A549 (cell line): ENCODE data around the gene ABCC6.
"Not testable (repeated sequence)": the region's sequence is repeated elsewhere in the genome, so short reads cannot be mapped to it uniquely, and the experiment has no call there.

ENCODE experiments used
- BHLHE40 ChIP-seq: IDR thresholded peaks from 2 replicates; pipeline ENCODE4 v1.6.1; 2012; ENCODE audit warnings: low read depth, low read length, inconsistent platforms
- CBX2 ChIP-seq: fragments of 200-600 bp; sonication (generic); IDR thresholded peaks from 2 replicates; pipeline ENCODE4 v1.6.1; 2016; ENCODE audit warnings: low read depth, mild to moderate bottlenecking, borderline replicate concordance
- CBX8 ChIP-seq: fragments of 200-600 bp; sonication (generic); IDR thresholded peaks from 2 replicates; pipeline ENCODE4 v1.6.1; 2016
- EP300 ChIP-seq, 2 experiments: fragments of >200 bp; sonication (Bioruptor Twin); formaldehyde crosslinking; IDR thresholded peaks; 2 replicates in 1 of 2; 3 replicates in 1 of 2; pipeline ENCODE4 v1.6.1; 2016 to 2017
- HDAC2 ChIP-seq: fragments of 200-600 bp; sonication (generic); IDR thresholded peaks from 2 replicates; pipeline ENCODE4 v1.6.1; 2016
- POLR2A ChIP-seq: IDR thresholded peaks from 2 replicates; pipeline ENCODE4 v1.6.1; 2012; ENCODE audit warnings: mild to moderate bottlenecking, low read length
- TF ChIP-seq, protein P1 (sequence below): fragments of >200 bp; sonication (Bioruptor Twin); formaldehyde crosslinking; IDR thresholded peaks from 3 replicates; pipeline ENCODE4 v1.5.1; 2016
- TF ChIP-seq, protein P2 (sequence below): fragments of 450-650 bp; IDR thresholded peaks from 2 replicates; pipeline ENCODE4 v1.6.1; 2014; ENCODE audit warnings: antibody characterized with exemption
- TF ChIP-seq, protein P3 (sequence below): fragments of 250-450 bp; sonication (Bioruptor Pico); IDR thresholded peaks from 2 replicates; pipeline ENCODE4 v1.5.0; 2021; ENCODE audit warnings: mild to moderate bottlenecking, moderate library complexity, borderline replicate concordance

DNA sequence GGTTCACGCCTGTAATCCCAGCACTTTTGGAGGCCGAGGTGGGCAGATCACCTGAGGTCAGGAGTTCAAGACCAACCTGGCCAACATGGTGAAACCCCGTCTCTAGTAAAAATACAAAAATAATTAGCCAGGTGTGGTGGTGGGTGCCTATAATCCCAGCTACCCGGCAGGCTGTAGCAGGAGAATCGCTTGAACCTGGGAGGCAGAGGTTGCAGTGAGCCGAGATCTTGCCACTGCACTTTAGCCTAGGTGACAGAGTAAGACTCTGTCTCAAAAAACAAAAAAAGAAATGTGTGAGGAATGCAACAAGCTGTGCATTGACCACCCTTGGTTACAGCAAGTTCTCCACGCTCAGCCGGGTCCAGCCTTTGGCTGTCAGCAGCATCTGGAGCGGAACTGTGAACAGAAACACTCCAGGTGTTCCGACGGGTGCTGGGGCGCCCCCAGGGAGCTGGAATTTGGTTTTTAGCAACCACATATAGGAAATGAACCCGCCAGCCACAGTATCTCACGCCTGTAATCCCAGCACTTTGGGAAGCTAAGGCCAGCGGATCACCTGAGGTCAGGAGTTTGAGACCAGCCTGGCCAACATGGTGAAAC, 75.2 kb downstream of the ABCC6 start:
- not testable (repeated sequence) for TF ChIP-seq CBX2; EP300 (IDR thresholded peaks at IDR 0.05); CBX8; POLR2A; BHLHE40; HDAC2
- TF ChIP-seq, protein P1, sequence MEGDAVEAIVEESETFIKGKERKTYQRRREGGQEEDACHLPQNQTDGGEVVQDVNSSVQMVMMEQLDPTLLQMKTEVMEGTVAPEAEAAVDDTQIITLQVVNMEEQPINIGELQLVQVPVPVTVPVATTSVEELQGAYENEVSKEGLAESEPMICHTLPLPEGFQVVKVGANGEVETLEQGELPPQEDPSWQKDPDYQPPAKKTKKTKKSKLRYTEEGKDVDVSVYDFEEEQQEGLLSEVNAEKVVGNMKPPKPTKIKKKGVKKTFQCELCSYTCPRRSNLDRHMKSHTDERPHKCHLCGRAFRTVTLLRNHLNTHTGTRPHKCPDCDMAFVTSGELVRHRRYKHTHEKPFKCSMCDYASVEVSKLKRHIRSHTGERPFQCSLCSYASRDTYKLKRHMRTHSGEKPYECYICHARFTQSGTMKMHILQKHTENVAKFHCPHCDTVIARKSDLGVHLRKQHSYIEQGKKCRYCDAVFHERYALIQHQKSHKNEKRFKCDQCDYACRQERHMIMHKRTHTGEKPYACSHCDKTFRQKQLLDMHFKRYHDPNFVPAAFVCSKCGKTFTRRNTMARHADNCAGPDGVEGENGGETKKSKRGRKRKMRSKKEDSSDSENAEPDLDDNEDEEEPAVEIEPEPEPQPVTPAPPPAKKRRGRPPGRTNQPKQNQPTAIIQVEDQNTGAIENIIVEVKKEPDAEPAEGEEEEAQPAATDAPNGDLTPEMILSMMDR: not testable (repeated sequence)
- TF ChIP-seq, protein P2, sequence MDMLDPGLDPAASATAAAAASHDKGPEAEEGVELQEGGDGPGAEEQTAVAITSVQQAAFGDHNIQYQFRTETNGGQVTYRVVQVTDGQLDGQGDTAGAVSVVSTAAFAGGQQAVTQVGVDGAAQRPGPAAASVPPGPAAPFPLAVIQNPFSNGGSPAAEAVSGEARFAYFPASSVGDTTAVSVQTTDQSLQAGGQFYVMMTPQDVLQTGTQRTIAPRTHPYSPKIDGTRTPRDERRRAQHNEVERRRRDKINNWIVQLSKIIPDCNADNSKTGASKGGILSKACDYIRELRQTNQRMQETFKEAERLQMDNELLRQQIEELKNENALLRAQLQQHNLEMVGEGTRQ: not testable (repeated sequence)
- TF ChIP-seq, protein P3, sequence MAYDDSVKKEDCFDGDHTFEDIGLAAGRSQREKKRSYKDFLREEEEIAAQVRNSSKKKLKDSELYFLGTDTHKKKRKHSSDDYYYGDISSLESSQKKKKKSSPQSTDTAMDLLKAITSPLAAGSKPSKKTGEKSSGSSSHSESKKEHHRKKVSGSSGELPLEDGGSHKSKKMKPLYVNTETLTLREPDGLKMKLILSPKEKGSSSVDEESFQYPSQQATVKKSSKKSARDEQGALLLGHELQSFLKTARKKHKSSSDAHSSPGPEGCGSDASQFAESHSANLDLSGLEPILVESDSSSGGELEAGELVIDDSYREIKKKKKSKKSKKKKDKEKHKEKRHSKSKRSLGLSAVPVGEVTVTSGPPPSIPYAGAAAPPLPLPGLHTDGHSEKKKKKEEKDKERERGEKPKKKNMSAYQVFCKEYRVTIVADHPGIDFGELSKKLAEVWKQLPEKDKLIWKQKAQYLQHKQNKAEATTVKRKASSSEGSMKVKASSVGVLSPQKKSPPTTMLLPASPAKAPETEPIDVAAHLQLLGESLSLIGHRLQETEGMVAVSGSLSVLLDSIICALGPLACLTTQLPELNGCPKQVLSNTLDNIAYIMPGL: not testable (repeated sequence)
